Lung (tissue), 12 donors: Measurements from ENCODE around the gene ACADM. TPM values are rescaled to one million over a fixed set of nuclear protein-coding genes. Genes with fewer than 3 reads are reported as not detected.

ENCODE experiments used
- ATAC-seq: fragments of 200-7000 bp; cut with Tn5 transposase; one replicate; pipeline ENCODE4 v1.9.1; 2020; ENCODE audit warnings: moderate number of reproducible peaks; ENCODE audit not compliant: insufficient read depth, low FRiP score
- DNase-seq, 3 donors: peaks; one replicate each; pipeline ENCODE4 v3.0.0-alpha.2; 2013 to 2017
- H3K27ac ChIP-seq, 2 donors: one replicate each; pipeline ENCODE4 v1.5.1; 2013; ENCODE audit warnings: mild to moderate bottlenecking in 2 of 2, moderate library complexity in 2 of 2, control low read depth in 1 of 2, inconsistent platforms in 1 of 2, low read depth in 1 of 2, low read length in 1 of 2
- H3K27me3 ChIP-seq, 3 donors: one replicate each; pipeline ENCODE4 v1.5.1; 2013; ENCODE audit warnings: low read length in 2 of 3; ENCODE audit not compliant: control insufficient read depth in 3 of 3, insufficient read depth in 3 of 3
- H3K36me3 ChIP-seq, 4 donors: one replicate each; pipeline ENCODE4 v1.5.1; 2013; ENCODE audit warnings: low read length in 4 of 4, mild to moderate bottlenecking in 1 of 4, moderate library complexity in 1 of 4; ENCODE audit not compliant: control insufficient read depth in 4 of 4, insufficient read depth in 4 of 4
- H3K4me1 ChIP-seq, 5 donors: one replicate each; pipeline ENCODE4 v1.5.1; 2013; ENCODE audit warnings: low read length in 5 of 5, mild to moderate bottlenecking in 2 of 5, moderate library complexity in 1 of 5; ENCODE audit not compliant: control insufficient read depth in 5 of 5, insufficient read depth in 5 of 5
- H3K4me3 ChIP-seq: one replicate; pipeline ENCODE4 v1.5.1; 2013; ENCODE audit warnings: mild to moderate bottlenecking, control low read depth, moderate library complexity
- H3K9ac ChIP-seq, 2 donors: one replicate each; pipeline ENCODE4 v1.5.1; 2013; ENCODE audit warnings: low read length in 2 of 2, control low read depth in 1 of 2; ENCODE audit not compliant: insufficient read depth in 1 of 2
- H3K9me3 ChIP-seq, 4 donors: one replicate each; pipeline ENCODE4 v1.5.1; 2013; ENCODE audit warnings: low read length in 3 of 4, mild to moderate bottlenecking in 1 of 4, moderate library complexity in 1 of 4; ENCODE audit not compliant: control insufficient read depth in 4 of 4, insufficient read depth in 3 of 4
- WGBS, 2 donors: extraction: QIAGEN DNeasy Blood & Tissue Kit; methylation state at CpG; one replicate each; pipeline ENCODE4 v1.1.7; 2013; 5-methylcytosine and 5-hydroxymethylcytosine counted together
- polyA plus RNA-seq, 2 donors: library from polyadenylated mRNA; stranded (reverse); fragments of 200-250 nt; gene quantifications; one replicate each; pipeline ENCODE4 v1.2.1, GENCODE V29; 2013
- total RNA-seq, 2 donors: library from RNA; depleted of rRNA in 1 of 2; stranded (reverse); fragments of >200 nt in 1 of 2; gene quantifications; one replicate each; pipeline ENCODE4 v1.2.1, GENCODE V29; 2014 to 2021
- TF ChIP-seq, protein P1 (sequence below): IDR thresholded peaks from 2 replicates; pipeline ENCODE4 v1.5.1; 2012; ENCODE audit warnings: mild to moderate bottlenecking; ENCODE audit errors: control extremely low read depth, extremely low read depth
- donor health status: control.
- donor health status: control.
- donor health status: Bipolar disorder and iron deficiency.
- donor health status: healthy.
- donor health status: DM: yes; HTN: yes; CAD: no.

The ACADM gene
- total and polyA plus RNA-seq, 4 donors = 14.9 to 71.5 (median 31.4) TPM

DNA sequence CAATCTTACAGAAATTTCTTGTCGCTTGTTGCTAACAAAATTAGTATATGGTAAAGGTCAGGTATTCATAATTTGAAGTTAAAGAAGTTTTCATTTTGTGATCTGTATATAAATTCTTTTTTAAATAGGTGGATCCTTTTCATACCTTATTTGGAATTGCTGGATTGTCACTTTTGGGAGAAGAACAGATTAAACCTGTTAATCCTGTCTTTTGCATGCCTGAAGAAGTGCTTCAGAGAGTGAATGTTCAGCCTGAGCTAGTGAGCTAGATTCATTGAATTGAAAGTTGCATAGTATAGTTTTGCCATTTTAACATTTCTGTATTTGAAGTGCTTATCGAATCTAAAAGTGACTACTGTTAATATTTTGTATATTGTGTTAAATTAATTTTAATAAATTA lies 69.9 kb downstream of the ACADM start:
- peaks cover 32 to 46% (median 42%) of the 10 kb centered on the region in 4 donors for H3K36me3 ChIP-seq
- H3K4me1 ChIP-seq = peaks cover 0 to 9% (median 0%) of the 10 kb centered on the region in 5 donors
- WGBS, 2 donors = 94 to 98% methylated on average over 2 of the region's 2 CpGs

DNA sequence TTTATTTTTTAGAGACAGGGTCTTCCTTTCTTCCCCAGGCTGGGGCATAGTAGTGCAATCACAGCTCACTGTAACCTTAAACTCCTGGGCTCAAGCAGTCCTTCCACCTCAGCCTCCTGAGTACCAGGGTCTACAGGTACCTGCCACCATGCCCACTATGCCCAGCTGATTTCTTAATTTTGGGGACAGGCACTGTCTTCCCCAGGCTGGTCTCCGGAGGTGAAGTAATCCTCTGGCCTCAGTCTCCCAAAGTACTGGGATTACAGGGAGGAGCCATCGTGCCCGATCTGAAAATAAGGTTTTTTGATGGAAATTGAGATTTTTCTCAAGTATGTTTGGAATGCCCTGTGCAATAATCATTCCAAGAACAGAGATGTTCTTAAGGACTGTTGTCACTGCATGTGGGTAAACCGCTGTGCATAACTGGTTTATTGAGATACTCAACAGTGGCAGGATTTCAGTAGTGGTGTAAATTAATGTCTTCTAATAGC lies 71.2 kb downstream of the ACADM start:
- ATAC-seq = no peak
- TF ChIP-seq, protein P1, sequence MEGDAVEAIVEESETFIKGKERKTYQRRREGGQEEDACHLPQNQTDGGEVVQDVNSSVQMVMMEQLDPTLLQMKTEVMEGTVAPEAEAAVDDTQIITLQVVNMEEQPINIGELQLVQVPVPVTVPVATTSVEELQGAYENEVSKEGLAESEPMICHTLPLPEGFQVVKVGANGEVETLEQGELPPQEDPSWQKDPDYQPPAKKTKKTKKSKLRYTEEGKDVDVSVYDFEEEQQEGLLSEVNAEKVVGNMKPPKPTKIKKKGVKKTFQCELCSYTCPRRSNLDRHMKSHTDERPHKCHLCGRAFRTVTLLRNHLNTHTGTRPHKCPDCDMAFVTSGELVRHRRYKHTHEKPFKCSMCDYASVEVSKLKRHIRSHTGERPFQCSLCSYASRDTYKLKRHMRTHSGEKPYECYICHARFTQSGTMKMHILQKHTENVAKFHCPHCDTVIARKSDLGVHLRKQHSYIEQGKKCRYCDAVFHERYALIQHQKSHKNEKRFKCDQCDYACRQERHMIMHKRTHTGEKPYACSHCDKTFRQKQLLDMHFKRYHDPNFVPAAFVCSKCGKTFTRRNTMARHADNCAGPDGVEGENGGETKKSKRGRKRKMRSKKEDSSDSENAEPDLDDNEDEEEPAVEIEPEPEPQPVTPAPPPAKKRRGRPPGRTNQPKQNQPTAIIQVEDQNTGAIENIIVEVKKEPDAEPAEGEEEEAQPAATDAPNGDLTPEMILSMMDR = no peak
- H3K9me3 ChIP-seq = no peaks in the 10 kb centered on the region
- peaks cover 28 to 39% (median 33%) of the 10 kb centered on the region in 4 donors for H3K36me3 ChIP-seq
- H3K27ac ChIP-seq = no peak overlapping the region
- WGBS, 2 donors = 95 to 96% methylated on average over 4 of the region's 4 CpGs
- no peak overlapping the region for H3K9ac ChIP-seq
- H3K4me1 ChIP-seq = peaks cover 0 to 3% (median 0%) of the 10 kb centered on the region in 5 donors
- H3K27me3 ChIP-seq = no peaks in the 10 kb centered on the region
- H3K4me3 ChIP-seq = no peak overlapping the region
- no peak for DNase-seq

More for the DNA sequence above, 69.9 kb downstream of the ACADM start:
- Histone ChIP-seq H3K9ac (no peak overlapping the region), H3K4me3 (no peak overlapping the region), H3K27ac (no peak overlapping the region), H3K27me3 (no peaks in the 10 kb centered on the region), H3K9me3 (no peaks in the 10 kb centered on the region)
- no peak for ATAC-seq
- TF ChIP-seq, protein P1 = no peak
- DNase-seq = no peak

DNA sequence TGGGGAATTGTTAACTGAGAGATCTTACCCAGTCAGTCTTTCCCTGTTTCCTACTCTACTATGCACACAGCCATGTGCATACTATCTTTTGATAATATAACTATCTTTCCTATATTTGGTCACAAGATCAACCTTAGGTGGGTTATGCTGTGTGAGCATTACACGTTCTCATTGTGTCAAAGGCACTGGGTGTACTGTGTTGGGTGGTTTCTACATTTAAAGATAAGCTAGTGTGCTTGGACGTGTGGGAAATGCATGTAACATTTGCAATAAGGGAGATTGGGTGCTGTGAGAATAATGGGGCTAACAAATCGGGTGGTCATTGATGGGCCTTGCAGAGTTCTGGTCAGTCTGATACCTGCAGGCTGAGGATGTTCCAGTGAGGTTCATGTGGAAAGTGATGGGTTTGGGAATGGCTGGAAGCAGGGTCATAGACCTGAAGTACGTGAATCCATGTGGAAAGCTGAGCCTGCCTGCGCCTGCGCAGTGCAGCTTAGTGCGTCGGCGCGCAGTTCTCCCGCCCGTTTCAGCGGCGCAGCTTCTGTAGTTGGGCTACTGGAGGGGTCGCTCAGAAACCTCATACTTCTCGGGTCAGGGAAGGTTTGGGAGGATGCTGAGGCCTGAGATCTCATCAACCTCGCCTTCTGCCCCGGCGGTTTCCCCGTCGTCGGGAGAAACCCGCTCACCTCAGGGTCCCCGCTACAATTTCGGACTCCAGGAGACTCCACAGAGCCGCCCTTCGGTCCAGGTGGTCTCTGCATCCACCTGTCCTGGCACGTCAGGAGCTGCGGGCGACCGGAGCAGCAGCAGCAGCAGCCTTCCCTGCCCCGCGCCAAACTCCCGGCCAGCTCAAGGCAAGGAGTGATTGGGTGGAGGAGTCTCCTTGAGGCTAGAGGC lies 72.1 kb downstream of the ACADM start, which contains the start of gene MSH4:
Gene MSH4 (plus strand): TSS at position 507 of the 897 bp plus-strand sequence. CDS start 104 bp downstream, at position 611.
- Histone ChIP-seq H3K27ac (no peak within 1 kb of the TSS), H3K36me3 (peaks cover 27 to 39% (median 33%) of the 10 kb centered on the region in 4 donors), H3K4me1 (no peaks in the 10 kb centered on the region), H3K27me3 (no peaks in the 10 kb centered on the region), H3K9ac (no peak within 1 kb of the TSS), H3K9me3 (no peaks in the 10 kb centered on the region), H3K4me3 (no peak within 1 kb of the TSS)
- no peak for DNase-seq
- TF ChIP-seq, protein P1 = no peak
- ATAC-seq = peak; percentile 30
- 88 to 95% methylated on average over 34 of the region's 34 CpGs for WGBS, 2 donors
